IPS DF 6.9 (cell line): ENCODE measurements around the gene QTRT2.

ENCODE experiments used
- DNase-seq: peaks from one replicate; pipeline ENCODE4 v3.0.0-alpha.2; 2013; ENCODE audit warnings: low read depth, low spot score
- H3K27ac ChIP-seq: one replicate; pipeline ENCODE4 v1.5.1; 2013; ENCODE audit warnings: low read length, control low read depth
- H3K27me3 ChIP-seq: 2 replicates; pipeline ENCODE4 v1.6.1; 2013; ENCODE audit warnings: mild to moderate bottlenecking, low read length; ENCODE audit not compliant: control insufficient read depth, insufficient read depth
- H3K36me3 ChIP-seq: 2 replicates; pipeline ENCODE4 v1.6.1; 2013; ENCODE audit warnings: low read length; ENCODE audit not compliant: control insufficient read depth, insufficient read depth
- H3K4me1 ChIP-seq: 2 replicates; pipeline ENCODE4 v1.6.1; 2013; ENCODE audit warnings: low read length; ENCODE audit not compliant: control insufficient read depth, insufficient read depth
- H3K4me3 ChIP-seq: 2 replicates; pipeline ENCODE4 v1.5.1; 2013; ENCODE audit warnings: mild to moderate bottlenecking, low read length
- H3K9me3 ChIP-seq: 2 replicates; pipeline ENCODE4 v1.6.1; 2013; ENCODE audit warnings: low read length, inconsistent platforms; ENCODE audit not compliant: control insufficient read depth, insufficient read depth
- WGBS: extraction: QIAGEN DNeasy Blood & Tissue Kit; methylation state at CpG from one replicate; pipeline ENCODE4 v1.1.7; 2013; ENCODE audit warnings: mixed read lengths, missing lambda C conversion rate; ENCODE audit not compliant: insufficient read length, insufficient coverage; 5-methylcytosine and 5-hydroxymethylcytosine counted together

QTRT2 gene

GRCh38 chr3:114119776-114120175 lies 63.2 kb downstream of the QTRT2 start:
- Histone ChIP-seq H3K27ac (no peak overlapping the region), H3K27me3 (no peaks in the 10 kb centered on the region), H3K4me1 (no peaks in the 10 kb centered on the region), H3K9me3 (no peaks in the 10 kb centered on the region), H3K36me3 (no peaks in the 10 kb centered on the region), H3K4me3 (no peak overlapping the region)
- no CpG with 5 or more reads among the region's 1 CpG for WGBS
- no peak for DNase-seq

DNA sequence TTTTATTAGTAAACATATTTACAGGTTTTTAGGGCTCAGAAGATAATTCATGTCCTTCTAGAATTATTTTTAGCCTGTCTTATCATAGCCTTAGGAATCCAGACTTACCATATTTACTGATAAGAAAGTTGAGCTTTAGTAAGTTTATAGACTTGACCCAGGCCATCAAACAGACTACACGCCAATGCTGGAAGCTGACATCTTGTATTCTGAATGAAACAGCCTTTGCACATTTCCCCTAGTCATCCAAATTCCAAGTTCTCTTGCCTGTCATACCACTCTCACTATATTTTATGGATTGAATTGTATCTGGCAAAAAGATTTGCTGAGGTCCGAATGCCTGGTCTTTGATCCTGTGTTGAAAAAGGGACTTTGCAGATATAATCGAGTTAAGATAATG lies 63.7 kb downstream of the QTRT2 start:
- WGBS, result no CpG with 5 or more reads among the region's 3 CpGs
- H3K27ac ChIP-seq, result no peak overlapping the region

GRCh38 chr3:114122027-114122709 lies 65.6 kb downstream of the QTRT2 start:
- no CpG with 5 or more reads among the region's 4 CpGs for WGBS
- Histone ChIP-seq H3K36me3 (no peaks in the 10 kb centered on the region), H3K27me3 (no peaks in the 10 kb centered on the region), H3K4me3 (no peak overlapping the region), H3K9me3 (no peaks in the 10 kb centered on the region), H3K27ac (no peak overlapping the region), H3K4me1 (no peaks in the 10 kb centered on the region)
- DNase-seq, result no peak

More for the DNA sequence above, 63.7 kb downstream of the QTRT2 start:
- Histone ChIP-seq H3K4me3 (no peak overlapping the region), H3K4me1 (no peaks in the 10 kb centered on the region), H3K36me3 (no peaks in the 10 kb centered on the region), H3K9me3 (no peaks in the 10 kb centered on the region), H3K27me3 (no peaks in the 10 kb centered on the region)
- no peak for DNase-seq

DNA sequence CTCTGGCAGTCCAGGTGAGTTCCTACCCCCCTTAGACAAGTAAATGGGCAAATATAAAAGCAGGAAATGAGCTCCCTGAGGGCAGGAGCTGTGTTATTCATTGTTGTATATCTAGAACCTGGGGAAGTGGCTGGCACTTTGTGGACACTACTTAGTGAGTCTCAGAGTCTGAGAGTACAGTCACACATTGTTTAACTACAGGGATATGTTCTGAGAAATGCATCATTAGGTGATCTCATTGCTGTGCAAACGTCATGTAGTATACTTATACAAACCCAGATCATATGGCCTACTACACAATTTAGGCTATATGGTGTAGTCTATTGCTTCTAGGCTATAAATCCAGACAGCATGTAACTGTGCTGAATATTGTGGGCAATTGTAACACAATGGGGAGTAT lies 69.9 kb downstream of the QTRT2 start:
- H3K9me3 ChIP-seq, result no peaks in the 10 kb centered on the region
- no CpG with 5 or more reads among the region's 1 CpG for WGBS
- no peak overlapping the region for H3K27ac ChIP-seq
- H3K36me3 ChIP-seq, result no peaks in the 10 kb centered on the region
- DNase-seq, result no peak
- no peaks in the 10 kb centered on the region for H3K27me3 ChIP-seq
- H3K4me3 ChIP-seq, result no peak overlapping the region
- no peaks in the 10 kb centered on the region for H3K4me1 ChIP-seq

DNA sequence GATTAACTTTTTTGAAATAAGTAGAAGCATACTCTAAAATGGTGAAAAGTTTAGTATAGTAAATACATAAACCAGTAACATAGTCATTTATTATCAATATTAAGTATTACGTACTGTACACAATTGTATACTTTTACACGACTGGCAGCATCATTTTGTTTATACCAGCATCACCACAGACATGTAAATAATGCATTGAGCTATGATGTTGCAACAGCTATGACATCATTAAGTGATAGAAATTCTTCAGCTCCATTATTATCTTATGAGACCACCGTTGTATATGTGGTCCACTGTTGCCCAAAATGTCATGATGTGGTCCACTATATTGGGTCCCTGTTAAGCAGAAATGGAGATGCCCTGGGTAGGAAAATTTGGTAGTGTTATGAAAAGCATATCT lies 71.0 kb downstream of the QTRT2 start:
- Histone ChIP-seq H3K27me3 (no peaks in the 10 kb centered on the region), H3K27ac (no peak overlapping the region), H3K4me1 (no peaks in the 10 kb centered on the region), H3K4me3 (no peak overlapping the region), H3K36me3 (no peaks in the 10 kb centered on the region), H3K9me3 (no peaks in the 10 kb centered on the region)
- WGBS, result no CpG with 5 or more reads among the region's 3 CpGs
- DNase-seq, result no peak

- H3K27ac ChIP-seq, result no peak overlapping the region
- WGBS, result no CpG with 5 or more reads among the region's 1 CpG
- no peaks in the 10 kb centered on the region for H3K4me1 ChIP-seq
- no peaks in the 10 kb centered on the region for H3K27me3 ChIP-seq
- DNase-seq, result no peak
- H3K9me3 ChIP-seq, result no peaks in the 10 kb centered on the region
- H3K36me3 ChIP-seq, result no peaks in the 10 kb centered on the region
- H3K4me3 ChIP-seq, result no peak overlapping the region
Measured at GRCh38 chr3:114128231-114128630, 71.7 kb downstream of the QTRT2 start.

DNA sequence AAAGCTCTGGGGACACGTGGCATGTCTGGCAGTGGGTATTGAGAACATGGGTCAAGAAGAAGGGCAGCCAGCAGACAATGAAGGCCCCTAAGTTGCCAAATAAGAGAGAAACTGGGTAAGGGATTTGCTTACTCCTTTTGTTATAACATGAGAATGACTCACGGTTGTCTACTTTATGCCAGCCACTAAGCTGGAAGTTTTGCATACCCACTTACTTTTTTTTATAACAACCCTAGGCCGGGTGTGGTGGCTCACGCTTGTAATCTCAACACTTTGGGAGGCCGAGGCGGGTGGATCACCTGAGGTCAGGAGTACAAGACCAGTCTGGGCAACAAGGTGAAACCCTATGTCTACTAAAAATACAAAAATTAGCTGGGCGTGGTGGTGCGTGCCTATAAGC lies 72.3 kb downstream of the QTRT2 start:
- Histone ChIP-seq H3K9me3 (no peaks in the 10 kb centered on the region), H3K4me1 (no peaks in the 10 kb centered on the region), H3K27ac (no peak overlapping the region), H3K4me3 (no peak overlapping the region), H3K27me3 (no peaks in the 10 kb centered on the region), H3K36me3 (no peaks in the 10 kb centered on the region)
- no CpG with 5 or more reads among the region's 8 CpGs for WGBS
- no peak for DNase-seq

DNA sequence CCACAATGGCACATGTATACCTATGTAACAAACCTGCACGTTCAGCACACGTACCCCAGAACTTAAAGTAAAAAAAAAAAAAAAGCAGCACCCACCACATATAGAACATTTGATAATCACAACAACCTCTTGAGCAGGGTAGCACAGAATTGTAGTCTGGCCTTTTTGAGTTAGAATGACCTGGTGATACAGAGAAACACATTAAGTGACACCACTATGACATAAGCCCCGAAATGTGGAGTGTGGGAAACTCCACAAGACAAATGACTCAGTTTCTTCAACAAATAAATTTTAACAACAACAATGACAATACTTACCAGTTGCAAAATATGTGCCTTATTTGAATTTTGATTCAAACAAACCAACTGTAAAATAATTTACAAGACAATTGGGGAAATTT lies 76.0 kb downstream of the QTRT2 start:
- H3K36me3 ChIP-seq, result no peaks in the 10 kb centered on the region
- H3K4me1 ChIP-seq, result no peaks in the 10 kb centered on the region
- H3K27me3 ChIP-seq, result no peaks in the 10 kb centered on the region
- no peaks in the 10 kb centered on the region for H3K9me3 ChIP-seq
- H3K4me3 ChIP-seq, result no peak overlapping the region
- no CpG with 5 or more reads among the region's 3 CpGs for WGBS
- DNase-seq, result no peak
- no peak overlapping the region for H3K27ac ChIP-seq

GRCh38 chr3:114133947-114134346 lies 77.4 kb downstream of the QTRT2 start:
- Histone ChIP-seq H3K27ac (no peak overlapping the region), H3K4me3 (no peak overlapping the region), H3K27me3 (no peaks in the 10 kb centered on the region), H3K9me3 (no peaks in the 10 kb centered on the region), H3K4me1 (no peaks in the 10 kb centered on the region), H3K36me3 (no peaks in the 10 kb centered on the region)
- DNase-seq, result no peak
- no CpG with 5 or more reads among the region's 3 CpGs for WGBS
